Activated T-cell treated with anti-CD3 and anti-CD28 coated beads, Interleukin-2, amount 50 U/mL, for 48 hours (primary cell): Measurements from ENCODE around the gene HACE1.

Source experiments
- DNase-seq, 2 experiments: peaks; one replicate each; pipeline ENCODE4 v3.0.0-alpha.2; 2020

The HACE1 gene

GRCh38 chr6:104736545-104736944 lies 123.2 kb downstream of the HACE1 start:
- DNase-seq = no peak

DNA sequence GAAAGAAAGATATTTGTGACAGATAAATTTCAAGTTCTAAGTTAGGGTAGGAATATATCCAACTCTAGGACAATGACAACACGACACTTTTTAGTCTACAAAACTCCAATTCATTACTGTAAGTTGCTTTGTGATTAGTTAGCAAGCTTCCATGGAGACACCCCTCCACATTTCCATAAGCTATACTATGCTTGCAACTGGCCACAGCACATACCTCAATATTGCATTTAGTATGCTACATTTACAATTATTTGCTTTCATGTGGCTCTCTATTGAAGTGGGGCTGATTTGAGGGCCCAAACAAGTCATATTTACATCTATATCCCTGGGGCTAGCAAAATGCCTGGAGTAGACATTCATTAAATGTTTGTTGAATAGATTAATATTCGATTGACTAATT lies 129.3 kb downstream of the HACE1 start:
- no peak for DNase-seq

DNA sequence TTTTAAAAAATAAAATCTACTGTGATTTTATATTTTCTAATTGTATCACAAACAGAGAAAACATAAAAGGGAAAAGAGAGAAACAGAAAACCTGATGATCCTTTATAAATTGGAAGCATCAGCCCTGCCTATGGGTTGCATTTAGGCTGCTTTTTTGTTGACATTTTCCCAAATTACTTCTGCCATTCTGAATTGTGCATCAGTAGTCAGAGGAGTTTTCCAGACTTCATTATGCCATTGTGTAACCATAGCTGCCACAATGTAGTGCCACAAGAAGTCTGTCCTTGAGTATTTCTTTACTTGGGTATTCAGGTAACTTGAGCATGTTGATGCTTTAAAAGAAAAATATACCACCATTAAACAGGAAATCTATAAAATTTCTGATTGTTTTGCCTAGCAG lies 130.3 kb downstream of the HACE1 start:
- DNase-seq = no peak

DNA sequence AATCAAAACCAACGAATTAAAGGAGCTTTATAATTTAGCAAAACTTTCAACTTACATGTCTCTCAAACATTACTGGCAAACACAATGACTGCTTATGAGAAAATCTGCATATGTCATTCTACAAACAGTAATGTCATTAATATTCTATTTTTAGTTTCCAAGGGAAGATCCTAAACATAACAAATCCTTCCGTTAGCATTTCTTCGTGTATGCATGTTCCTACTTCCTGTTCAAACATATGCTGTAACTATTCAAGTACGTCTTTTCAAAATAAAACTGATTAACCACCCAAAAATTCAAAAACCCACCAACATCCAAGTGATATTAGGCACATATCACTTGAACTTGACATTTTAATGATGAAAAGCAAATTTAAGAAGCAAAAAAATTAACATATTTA lies 131.3 kb downstream of the HACE1 start:
- no peak for DNase-seq

GRCh38 chr6:104718672-104719071 lies 141.0 kb downstream of the HACE1 start:
- DNase-seq = no peak

DNA sequence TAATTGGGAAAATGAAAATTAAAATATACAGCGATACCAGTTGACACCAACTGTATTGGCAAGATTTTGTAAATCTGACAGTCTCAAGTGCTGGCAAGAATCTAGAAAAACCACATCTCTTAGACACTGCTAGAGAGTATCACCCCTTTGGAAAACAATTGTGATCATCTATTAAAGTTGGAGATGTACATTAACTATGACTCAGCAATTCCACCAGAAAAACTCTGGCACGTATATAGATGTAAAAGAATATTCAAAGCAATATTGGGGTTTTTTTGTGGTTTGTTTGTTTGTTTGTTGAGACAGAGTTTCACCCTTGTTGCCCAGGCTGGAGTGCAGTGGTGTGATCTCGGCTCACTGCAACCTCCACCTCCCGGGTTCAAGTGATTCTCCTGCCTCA lies 142.9 kb downstream of the HACE1 start:
- no peak for DNase-seq

- no peak for DNase-seq
These were observed 144.9 kb downstream of the HACE1 start for GRCh38 chr6:104714796-104715195.

- no peak for DNase-seq
These were observed 145.7 kb downstream of the HACE1 start for GRCh38 chr6:104713982-104714381.

DNA sequence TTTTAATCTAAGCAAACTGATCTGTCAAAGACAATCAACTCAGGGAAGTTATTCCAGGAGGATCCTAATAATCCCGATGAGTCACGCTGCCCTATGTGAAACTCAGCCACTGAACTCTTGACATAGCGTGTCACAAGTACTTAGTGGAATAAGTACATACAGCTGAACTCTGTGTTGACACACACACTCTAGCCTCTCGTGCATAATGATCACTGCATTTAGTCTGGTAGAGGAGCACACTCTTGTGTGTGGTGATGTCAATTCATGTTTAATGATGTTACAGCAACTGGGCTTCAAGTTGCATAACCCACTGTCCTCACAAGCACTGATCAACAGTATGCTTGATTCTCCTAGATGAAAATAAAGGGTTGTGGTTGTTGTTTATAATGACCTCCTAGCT lies 148.3 kb downstream of the HACE1 start:
- DNase-seq = no peak

DNA sequence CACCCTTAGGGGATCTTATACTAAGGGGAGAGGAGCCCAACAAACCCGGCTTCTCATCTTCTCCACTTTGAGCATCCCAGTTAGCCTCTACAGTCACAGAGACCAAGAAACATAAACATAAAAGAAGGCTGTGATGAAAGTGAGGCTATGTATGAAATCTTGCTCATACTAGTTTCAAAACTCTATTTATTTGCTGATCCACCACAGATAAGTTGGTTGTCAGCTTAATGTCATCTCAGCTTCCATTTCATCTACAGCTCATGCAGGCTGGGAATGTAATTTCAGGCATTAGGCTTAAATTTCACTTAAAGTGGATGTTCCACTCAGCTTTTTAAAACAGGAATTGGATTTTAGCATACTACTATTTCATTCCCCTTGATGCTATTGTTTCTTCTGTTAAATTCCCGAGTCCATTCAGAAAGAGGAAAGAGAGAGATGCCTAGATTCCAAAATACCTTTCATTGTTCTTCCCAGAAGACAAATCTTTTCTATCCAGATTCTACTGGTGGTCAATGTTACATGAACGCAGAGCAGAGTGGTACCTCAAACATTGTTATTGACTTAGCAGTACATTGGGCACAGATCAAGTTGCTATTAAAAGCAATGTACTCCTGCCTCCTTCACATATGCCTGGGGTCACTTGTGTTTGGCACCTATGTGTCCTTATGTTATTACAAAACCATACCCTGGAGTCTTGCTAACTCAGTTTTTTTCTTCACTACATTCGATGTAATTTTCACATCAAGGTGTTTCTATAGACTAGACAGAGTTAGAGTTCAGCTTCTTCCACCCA lies 149.0 kb downstream of the HACE1 start:
- DNase-seq = no peak

DNA sequence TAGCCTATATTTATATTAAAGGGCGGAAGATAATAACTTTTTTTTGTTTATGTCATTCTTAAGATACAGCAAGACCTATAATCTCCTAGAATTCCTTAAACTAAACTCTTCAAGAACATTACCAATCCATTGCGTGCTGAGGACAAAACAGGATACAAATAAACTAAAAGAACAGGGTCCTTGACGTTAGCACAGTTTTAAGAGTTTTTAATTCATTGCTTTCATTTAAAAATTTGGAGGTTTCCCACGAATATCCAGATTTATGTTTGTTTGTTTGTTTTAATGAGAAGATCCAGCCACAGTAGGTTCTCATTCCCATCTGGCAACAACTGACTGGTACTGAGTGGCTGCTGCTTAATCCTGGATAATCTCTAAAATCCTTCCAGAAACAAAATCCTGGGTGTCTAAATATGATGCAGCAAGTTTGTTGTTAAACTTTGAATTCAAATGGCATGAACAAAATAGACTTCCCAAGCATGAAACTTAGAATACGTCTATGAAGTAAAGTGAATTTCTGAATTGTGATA lies 153.7 kb downstream of the HACE1 start:
- no peak for DNase-seq

DNA sequence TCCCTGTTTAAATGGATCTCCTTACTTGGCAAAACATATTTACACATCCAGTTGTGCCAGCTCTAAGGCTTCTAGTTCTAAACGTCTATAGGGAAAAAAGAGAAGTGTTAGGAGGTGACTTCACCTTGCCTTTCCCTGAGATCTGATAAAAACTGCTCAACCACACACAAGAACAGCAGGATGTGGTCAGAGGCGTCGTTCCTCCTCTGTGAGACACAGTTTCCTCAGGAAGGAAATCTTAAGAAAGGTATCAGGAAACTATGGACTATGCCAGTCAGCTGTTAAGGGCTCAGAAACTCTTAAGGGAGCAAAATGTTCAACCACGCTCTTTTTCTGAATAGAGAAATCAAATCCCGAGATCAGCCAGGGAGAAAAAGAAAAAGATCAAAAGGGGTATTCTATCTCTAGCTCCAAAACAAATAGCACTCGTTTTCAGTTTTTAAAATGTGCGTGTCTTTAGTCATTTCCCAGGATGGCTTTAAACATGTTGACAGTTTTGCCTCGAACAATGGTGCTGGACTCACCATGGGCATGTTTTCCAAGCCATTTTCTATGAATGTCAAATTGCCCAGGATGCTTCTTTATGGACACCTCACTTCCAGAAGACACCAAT lies 154.5 kb downstream of the HACE1 start:
- DNase-seq = peak in 1 of 2 experiments; percentile 29

DNA sequence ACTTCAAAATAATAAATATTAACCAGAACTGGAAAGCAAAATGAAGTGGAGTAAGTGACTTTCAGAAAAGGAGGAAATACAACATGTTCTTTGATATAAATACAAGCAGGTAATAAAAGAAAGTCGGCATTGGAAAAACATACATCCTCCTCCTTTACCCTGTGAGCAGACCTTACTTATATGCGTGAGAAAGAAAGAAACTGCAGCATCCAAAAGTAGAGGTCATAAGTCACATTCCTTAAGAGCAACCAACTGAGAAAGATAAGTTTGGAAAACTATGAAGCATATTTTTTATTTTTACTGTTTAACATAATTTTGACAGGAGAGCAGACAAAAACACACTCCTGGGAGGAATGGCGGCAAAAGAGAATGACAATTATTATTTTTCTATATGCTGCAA lies 155.5 kb downstream of the HACE1 start:
- DNase-seq = no peak

- DNase-seq = no peak
These were observed 157.4 kb downstream of the HACE1 start for GRCh38 chr6:104702126-104702841.

DNA sequence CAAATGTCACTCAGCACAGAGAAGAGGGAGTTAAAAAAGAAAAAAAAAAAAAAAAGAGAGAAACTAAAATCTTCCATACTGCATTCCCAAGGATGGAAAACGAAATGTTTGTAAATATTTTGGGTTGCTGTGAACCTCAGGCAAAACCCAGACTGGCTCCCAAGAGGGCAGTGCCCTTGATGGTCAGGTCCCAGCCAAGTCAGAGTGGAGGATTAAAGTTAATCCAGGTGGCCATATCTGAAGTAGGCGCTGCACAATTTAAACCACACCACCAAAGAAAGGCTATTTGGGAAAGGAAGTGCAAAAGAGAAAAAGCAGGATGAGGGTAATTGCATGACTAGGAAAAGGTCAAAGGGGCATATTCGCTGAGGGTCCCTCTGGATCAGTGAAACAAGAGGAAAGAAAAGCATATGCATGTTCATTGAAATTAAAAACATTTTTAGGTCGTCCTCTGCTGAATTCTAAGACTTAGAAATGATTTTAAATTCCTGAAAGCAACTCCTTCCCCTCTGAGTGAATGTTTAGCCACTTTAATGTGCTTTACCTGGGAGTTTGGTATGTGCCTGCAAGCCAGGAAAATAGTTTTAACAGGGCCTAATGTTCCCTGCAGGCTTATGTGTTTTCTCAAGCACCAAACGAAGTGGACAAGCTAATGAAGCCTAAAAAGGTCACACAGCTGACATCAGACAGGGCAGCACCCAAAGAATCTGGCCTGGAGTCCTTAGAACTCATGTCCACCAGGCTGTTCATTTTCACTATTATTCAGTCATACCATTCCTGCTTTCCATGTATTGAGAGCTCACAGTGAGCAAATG lies 159.1 kb downstream of the HACE1 start:
- no peak for DNase-seq

GRCh38 chr6:104699593-104700329 lies 160.0 kb downstream of the HACE1 start:
- no peak for DNase-seq

DNA sequence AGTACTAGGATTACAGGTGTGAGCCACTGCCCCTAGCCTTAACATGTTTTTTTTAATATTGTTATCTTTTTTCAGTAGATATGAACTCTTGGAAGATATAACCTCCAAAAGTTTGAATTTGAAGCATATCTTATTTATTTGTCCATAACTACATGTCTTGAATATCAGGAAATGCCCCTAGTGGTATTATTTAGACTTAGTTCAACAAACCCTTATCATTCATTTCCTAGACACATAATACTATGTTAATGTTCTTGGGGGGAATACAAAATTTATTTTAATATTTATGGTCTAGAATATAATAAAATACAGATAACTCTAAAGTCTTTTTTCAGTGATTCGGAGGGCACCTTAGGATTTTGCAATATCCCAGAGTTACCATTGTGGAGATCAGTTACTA lies 160.7 kb downstream of the HACE1 start:
- no peak for DNase-seq

DNA sequence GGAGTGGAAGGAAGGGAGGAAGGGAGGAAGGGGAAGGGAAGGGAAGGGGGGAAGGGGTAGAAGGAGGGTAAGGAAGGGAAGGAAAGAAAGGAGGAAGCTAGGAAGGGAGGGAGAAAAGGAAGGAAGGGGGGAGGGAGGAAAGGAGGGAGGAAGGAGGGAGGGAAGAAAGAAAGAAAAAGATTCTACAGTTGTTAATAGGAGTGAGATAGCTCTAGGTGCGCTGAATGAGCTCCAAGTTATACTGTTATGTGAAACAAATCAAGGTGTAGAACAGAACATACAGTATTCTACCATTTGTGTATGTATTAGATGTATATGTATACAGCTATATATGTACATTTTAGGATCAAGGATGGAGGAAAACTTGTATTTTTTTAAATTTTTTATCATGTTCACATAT lies 167.7 kb downstream of the HACE1 start:
- no peak for DNase-seq

DNA sequence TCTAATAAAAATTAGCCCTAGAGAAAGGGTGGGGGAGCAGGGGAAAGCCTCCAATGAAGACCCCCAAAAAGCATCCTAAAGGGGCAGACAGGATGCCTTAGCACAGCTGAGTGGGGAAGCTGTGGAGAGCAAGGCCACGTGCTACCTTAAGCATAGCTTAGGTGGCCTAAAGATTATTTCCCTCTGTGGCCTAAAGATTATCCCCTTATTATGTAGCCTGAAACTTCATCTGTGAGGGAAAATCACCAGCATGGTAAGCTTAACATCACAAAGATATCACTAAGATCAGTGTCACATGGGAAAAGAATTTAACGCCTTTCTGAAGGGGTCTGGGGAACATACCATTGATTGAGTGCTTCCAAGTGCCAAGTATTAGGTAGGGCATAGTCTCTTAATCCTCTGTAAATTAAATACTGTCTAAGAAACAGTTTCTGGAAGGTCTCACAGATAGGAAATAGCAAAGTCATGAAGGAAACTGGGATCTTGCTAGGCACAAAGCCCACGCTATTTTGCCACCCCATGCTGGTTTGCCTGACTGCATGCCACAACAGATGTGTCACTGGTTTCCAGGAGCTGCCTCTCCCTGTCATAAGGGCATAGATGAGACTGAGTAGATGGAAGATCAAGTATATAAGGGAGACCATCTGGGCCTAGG lies 170.0 kb downstream of the HACE1 start:
- no peak for DNase-seq

GRCh38 chr6:104688283-104688969 lies 171.3 kb downstream of the HACE1 start:
- no peak for DNase-seq

DNA sequence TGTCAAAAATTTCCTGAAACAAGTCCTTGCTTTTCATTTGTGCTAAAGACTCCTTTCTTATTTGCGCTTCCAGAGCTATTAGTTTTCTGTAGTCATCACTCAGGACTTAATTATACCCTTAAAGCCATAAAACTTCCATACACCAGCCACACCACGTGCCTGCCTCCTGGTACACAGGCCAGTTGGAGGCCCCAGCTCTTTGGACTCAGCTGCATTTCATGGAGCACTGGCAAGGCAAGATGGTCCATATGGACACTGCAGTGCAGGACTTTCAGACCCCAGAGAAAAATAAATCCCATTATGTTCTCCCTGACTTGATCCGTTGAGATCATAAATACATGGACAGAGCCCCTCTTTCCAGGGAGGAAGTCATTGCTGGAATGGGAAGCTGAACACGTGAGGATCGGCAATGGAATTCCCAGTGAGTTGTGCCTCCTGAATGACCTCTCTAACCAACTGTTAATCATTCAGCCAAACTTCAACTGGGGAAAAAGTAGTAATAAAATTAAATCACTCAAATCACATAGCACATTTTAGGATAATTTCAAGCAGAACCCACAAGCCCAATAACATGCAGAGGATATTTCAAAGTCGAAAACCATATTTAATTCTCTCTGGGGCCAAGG lies 173.1 kb downstream of the HACE1 start:
- DNase-seq = no peak
